GM21737 (cell line): ENCODE data around the gene INTS3.

Source experiments
- ATAC-seq: cut with Tn5 transposase; IDR thresholded peaks from one replicate; pipeline ENCODE4 v1.9.1; 2021; ENCODE audit warnings: mild to moderate bottlenecking, moderate library complexity; ENCODE audit not compliant: unreplicated experiment

INTS3 gene

GRCh38 chr1:153795934-153796785 lies 68.3 kb downstream of the INTS3 start:
- ATAC-seq = no peak

- no peak for ATAC-seq
Measured at GRCh38 chr1:153796786-153797659, 69.2 kb downstream of the INTS3 start.

GRCh38 chr1:153798468-153798780 lies 70.6 kb downstream of the INTS3 start:
- ATAC-seq = no peak

- no peak for ATAC-seq
Measured at GRCh38 chr1:153799016-153799415, 71.2 kb downstream of the INTS3 start.

- ATAC-seq = no peak
Measured at GRCh38 chr1:153799566-153800465, 72.0 kb downstream of the INTS3 start.

GRCh38 chr1:153800516-153800915 lies 72.7 kb downstream of the INTS3 start:
- ATAC-seq = no peak

- no peak for ATAC-seq
Measured at GRCh38 chr1:153801028-153801625, 73.3 kb downstream of the INTS3 start.

- ATAC-seq = no peak
Measured at GRCh38 chr1:153801786-153802697, 74.2 kb downstream of the INTS3 start.

- no peak for ATAC-seq
Measured at GRCh38 chr1:153803470-153804056, 75.7 kb downstream of the INTS3 start.

GRCh38 chr1:153804112-153804511 lies 76.3 kb downstream of the INTS3 start:
- no peak for ATAC-seq

GRCh38 chr1:153805042-153805745 lies 77.3 kb downstream of the INTS3 start:
- ATAC-seq = peak; percentile 94

- ATAC-seq = peak; percentile 1
Measured at GRCh38 chr1:153805886-153806719, 78.3 kb downstream of the INTS3 start.

- no peak for ATAC-seq
Measured at GRCh38 chr1:153816283-153816889, 88.5 kb downstream of the INTS3 start.

- no peak for ATAC-seq
Measured at GRCh38 chr1:153818876-153819275, 91.0 kb downstream of the INTS3 start.
